GM10266 (cell line): Measurements from ENCODE around the gene FAM20A.

ENCODE experiments used
- DNase-seq: peaks from one replicate; pipeline ENCODE4 v3.0.0; 2012; ENCODE audit errors: extremely low spot score
- TF ChIP-seq, protein P1 (sequence below): IDR thresholded peaks from 2 replicates; pipeline ENCODE4 v1.5.1; 2012; ENCODE audit warnings: mild to moderate bottlenecking, low read depth; ENCODE audit not compliant: control insufficient read depth, insufficient read depth; ENCODE audit errors: missing control alignments

The FAM20A gene

DNA sequence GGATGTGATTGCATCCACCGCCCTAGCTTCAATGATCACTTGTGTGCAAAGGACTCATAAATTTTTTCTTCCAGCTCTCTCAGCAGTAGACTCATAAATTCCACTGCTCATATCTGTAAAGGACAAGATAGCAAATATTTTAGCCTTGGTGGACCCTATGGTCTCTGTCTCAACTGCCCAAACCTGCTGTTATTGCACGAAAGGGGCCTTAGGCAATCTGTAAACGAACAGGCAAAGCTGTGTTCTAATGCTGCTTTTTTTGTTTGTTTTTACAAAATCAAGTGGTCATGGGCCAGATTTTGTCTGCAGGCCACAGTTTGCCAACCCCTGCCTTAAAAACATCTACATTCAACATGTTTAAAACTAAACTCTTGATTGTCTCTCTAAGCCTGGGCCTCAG, 34.1 kb downstream of the FAM20A start:
- TF ChIP-seq, protein P1, sequence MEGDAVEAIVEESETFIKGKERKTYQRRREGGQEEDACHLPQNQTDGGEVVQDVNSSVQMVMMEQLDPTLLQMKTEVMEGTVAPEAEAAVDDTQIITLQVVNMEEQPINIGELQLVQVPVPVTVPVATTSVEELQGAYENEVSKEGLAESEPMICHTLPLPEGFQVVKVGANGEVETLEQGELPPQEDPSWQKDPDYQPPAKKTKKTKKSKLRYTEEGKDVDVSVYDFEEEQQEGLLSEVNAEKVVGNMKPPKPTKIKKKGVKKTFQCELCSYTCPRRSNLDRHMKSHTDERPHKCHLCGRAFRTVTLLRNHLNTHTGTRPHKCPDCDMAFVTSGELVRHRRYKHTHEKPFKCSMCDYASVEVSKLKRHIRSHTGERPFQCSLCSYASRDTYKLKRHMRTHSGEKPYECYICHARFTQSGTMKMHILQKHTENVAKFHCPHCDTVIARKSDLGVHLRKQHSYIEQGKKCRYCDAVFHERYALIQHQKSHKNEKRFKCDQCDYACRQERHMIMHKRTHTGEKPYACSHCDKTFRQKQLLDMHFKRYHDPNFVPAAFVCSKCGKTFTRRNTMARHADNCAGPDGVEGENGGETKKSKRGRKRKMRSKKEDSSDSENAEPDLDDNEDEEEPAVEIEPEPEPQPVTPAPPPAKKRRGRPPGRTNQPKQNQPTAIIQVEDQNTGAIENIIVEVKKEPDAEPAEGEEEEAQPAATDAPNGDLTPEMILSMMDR: no peak
- DNase-seq: no peak

DNA sequence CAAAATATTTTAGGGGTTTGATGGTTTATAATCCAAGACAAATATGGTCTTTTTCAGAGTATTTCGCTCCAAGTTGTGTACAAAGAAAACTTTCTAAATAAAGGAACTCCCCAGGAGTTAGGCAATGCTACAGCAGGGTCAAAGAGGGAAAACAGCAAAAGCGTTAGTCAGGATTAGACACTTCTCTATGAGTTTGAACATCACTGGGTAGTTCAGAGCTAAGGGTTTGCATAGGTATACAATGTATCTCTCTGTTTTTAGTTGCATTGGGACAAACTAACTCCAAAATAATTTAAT, 34.8 kb downstream of the FAM20A start:
- DNase-seq: no peak
- TF ChIP-seq, protein P1: no peak

DNA sequence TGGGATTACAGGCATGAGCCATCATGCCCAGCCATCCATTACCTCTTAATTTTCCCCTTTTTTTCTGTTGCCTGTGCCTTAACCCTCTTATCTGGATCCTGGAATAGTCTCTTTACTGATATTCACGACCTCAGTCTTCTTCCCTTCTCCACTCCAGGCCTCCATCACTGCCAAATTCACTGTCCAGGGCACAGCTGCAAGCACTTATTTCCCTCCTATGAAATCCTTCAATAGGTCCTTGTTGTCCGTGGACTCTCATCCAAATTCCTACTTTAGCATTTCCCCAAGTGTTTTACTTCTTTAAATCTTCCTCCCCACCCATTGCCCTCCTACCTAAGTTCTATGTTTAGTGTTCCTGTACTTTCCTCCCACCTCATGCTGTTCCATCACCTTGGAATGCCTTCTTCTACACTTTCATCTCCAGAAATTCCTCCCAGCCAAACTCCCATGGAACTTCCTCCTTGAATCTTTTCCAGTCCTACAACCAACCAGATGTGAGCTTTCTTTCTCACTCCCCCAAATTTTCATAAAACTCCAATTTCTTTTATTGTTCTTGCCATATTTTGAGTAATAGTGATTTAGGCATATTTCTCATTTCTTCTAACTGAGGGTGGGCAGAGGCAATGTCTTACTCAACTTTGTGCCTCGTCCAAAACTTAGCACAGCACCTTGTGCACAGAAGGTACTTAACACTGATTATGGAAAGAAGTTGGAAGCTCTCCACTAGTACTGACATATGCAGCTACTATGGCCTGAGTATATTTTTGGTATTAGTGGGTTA, 35.3 kb downstream of the FAM20A start:
- no peak for DNase-seq
- TF ChIP-seq, protein P1: no peak

DNA sequence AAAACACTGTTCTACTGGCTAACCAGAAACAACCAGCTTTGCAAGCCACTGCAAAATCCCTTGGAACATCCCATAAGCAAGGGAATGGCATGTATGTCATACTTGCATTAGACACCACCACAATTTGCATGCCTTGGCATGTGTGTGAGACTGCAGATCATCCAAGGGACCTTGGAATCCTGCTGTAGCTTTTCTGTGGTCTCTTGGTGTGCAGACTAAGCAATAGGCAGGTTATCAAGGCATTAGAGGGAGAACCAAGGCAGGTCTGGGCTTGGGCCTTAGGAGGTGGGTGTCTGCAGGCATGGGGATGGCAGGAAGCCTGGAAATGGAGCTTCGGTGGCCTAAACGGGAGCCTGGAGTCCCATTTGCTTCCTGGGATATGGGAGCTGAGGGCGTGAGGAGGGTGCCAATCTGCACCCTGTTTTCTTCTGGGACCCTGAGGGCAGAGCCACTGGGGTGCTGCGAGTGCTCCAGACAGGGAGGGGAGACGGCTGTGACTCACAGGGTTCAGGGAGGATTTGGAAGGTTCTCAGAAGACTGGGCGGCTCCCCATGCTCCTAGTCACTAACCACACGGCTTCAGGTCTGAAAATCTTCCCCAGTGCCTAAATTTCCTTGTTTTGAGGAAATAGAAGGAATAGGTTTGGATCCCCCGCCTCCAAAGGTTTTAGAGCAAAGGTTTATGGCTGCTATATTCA, 36.6 kb downstream of the FAM20A start:
- TF ChIP-seq, protein P1: no peak
- DNase-seq: no peak

DNA sequence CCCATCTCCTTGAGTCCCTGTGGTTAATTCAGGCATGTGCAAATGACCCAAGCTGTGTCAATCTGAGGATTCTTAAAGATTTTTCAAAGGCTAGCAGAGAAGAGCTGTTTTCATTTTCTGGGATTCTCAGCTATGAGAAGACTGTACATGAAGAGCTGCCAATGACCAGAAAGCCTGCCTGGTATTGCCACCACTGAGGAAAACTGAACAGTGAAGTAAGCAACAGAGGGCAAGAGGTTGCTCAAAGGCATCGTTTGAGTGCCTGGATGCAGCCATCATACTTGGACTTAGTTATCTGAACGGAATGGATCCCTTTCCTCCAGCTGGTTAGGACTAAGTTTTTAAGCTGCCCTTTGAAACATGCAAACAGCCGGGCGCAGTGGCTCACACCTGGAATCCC, 38.4 kb downstream of the FAM20A start:
- TF ChIP-seq, protein P1: no peak
- no peak for DNase-seq

DNA sequence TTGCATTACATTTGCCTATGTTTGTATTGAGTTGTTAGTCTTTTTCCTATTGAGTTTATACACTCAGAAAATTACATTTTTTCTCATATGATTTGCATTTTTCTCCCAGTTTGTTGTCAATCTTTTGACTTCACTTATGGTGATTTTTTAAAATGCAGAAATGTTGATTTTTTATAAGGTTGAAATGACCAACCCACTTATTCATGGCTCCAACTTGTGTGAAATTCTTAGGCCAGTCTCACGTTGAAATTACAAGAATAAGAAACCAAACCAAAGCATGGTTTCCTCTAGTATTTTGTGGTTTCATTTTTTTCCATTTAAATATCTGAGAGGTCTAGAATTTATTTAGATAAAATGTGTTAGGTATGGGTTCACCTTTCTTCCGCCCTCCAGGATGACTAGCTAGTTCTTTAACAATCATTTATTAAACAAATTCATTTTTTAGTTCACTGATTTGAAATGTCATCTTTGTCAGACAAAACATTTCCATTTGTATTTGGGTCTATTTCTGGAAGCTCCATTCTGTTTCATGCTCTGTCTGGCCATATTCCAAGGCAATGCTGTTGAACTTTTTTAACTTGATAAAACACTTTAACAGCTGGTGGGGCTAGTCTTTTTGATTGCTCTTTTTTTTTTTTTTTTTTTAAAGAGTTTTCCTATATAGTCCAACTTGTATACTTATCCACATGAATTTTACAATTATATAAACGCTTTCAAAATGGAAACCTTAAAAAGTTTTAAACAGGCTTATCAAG, 40.0 kb downstream of the FAM20A start:
- DNase-seq: no peak
- TF ChIP-seq, protein P1: no peak

DNA sequence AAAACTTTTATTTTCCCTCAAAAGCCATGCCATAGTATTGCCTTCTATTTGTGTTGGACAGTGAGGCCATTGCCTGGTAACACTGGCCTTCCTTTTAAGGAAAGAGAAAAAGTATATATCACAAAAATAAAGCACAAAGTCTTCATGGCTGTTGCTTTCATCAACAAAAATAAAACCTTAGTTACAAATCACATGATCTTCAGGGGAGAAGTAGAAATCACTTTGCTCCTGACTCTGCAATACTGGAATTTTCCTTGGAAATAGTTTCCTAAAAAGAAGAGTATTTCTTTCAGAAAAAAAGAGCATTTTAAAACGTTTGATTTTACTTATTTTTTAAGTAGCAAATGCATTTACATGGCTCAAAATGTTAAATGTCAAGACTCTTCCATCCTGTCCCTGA, 41.9 kb downstream of the FAM20A start:
- TF ChIP-seq, protein P1: no peak
- DNase-seq: no peak
